ENCODE results near the gene FABP2. TPM values are rescaled to one million over a fixed set of nuclear protein-coding genes. Genes with fewer than 3 reads are reported as not detected.
A peak's percentile ranks its signal among the peaks of the same experiment; 100 is the strongest.
"Not testable (repeated sequence)": the region's sequence is repeated elsewhere in the genome, so short reads cannot be mapped to it uniquely, and the experiment has no call there.

Gene FABP2
- total RNA-seq, result under 1 TPM in 4 of 8 experiments, not detected in 4; 0.08 to 0.21 (median 0.09) TPM

GRCh38 chr4:119321921-119322687 is at the start of gene FABP2:
Gene FABP2, minus strand, starts transcription at chr4:119322138. Its CDS starts 36 bp downstream, at chr4:119322102.
- 11 to 90% (median 83%) methylated on average over 3 to 6 of the region's 6 CpGs for WGBS, 10 experiments
- Histone ChIP-seq H3K4me1 (replicated peaks in 1 of 2) (no peaks in the 10 kb centered on the region), H3K27ac (no peak within 1 kb of the TSS), H3K4me3 (no peak within 1 kb of the TSS)
- in situ Hi-C loops (cut with MboI; ENCODE audit: low pct_unique_long_range_greater_than_20kb in 2 of 9, low sequenced_read_pairs in 9 of 9, unreplicated experiment in 9 of 9), result loop anchor here in 3 of 9 experiments (25.0 kb wide), 2 partner anchors 165 to 715 kb away; no protein-coding TSS in a partner anchor
- no peak for ATAC-seq (replicated peaks in 6 of 8)

- in situ Hi-C loops (cut with MboI; ENCODE audit: low pct_unique_long_range_greater_than_20kb in 2 of 9, low sequenced_read_pairs in 9 of 9, unreplicated experiment in 9 of 9); H3K27ac ChIP-seq; H3K4me3 ChIP-seq; H3K4me1 ChIP-seq (replicated peaks in 1 of 2): not testable (repeated sequence)
- ATAC-seq (replicated peaks in 6 of 8), result peak in 2 of 8 experiments; percentile 16 to 32
- whole genome bisulfite sequencing, 10 experiments, result no CpG with 5 or more reads among the region's 3 CpGs
Observed at GRCh38 chr4:119370951-119371683, 49.2 kb upstream of the FABP2 start.

GRCh38 chr4:119370392-119370791 is 48.5 kb upstream of the FABP2 start:
- peak in 3 of 8 experiments; percentile 71 to 100 (median 98) for ATAC-seq (replicated peaks in 6 of 8)
- H3K27ac ChIP-seq; in situ Hi-C loops (cut with MboI; ENCODE audit: low pct_unique_long_range_greater_than_20kb in 2 of 9, low sequenced_read_pairs in 9 of 9, unreplicated experiment in 9 of 9); H3K4me1 ChIP-seq (replicated peaks in 1 of 2); H3K4me3 ChIP-seq: not testable (repeated sequence)
- 0 to 100% (median 73%) methylated on average over 1 to 2 of the region's 5 CpGs; no CpG with 5 or more reads in 7 of the 10 experiments for WGBS, 10 experiments

- H3K4me1 ChIP-seq (replicated peaks in 1 of 2); in situ Hi-C loops (cut with MboI; ENCODE audit: low pct_unique_long_range_greater_than_20kb in 2 of 9, low sequenced_read_pairs in 9 of 9, unreplicated experiment in 9 of 9); H3K27ac ChIP-seq; H3K4me3 ChIP-seq; ATAC-seq (replicated peaks in 6 of 8): not testable (repeated sequence)
- WGBS, 10 experiments, result 0 to 100% (median 72%) methylated on average over 2 to 7 of the region's 7 CpGs; no CpG with 5 or more reads in 1 of the 10 experiments
Observed at GRCh38 chr4:119366802-119367201, 44.9 kb upstream of the FABP2 start.

- in situ Hi-C loops (cut with MboI; ENCODE audit: low pct_unique_long_range_greater_than_20kb in 2 of 9, low sequenced_read_pairs in 9 of 9, unreplicated experiment in 9 of 9); ATAC-seq (replicated peaks in 6 of 8); H3K27ac ChIP-seq; H3K4me3 ChIP-seq; H3K4me1 ChIP-seq (replicated peaks in 1 of 2): not testable (repeated sequence)
- WGBS, 10 experiments, result 0 to 89% (median 61%) methylated on average over 1 of the region's 1 CpG; no CpG with 5 or more reads in 4 of the 10 experiments
Observed at GRCh38 chr4:119364203-119364602, 42.3 kb upstream of the FABP2 start.

GRCh38 chr4:119363372-119363771 is 41.4 kb upstream of the FABP2 start:
- H3K4me1 ChIP-seq (replicated peaks in 1 of 2); H3K27ac ChIP-seq; in situ Hi-C loops (cut with MboI; ENCODE audit: low pct_unique_long_range_greater_than_20kb in 2 of 9, low sequenced_read_pairs in 9 of 9, unreplicated experiment in 9 of 9); ATAC-seq (replicated peaks in 6 of 8); H3K4me3 ChIP-seq: not testable (repeated sequence)
- WGBS, 10 experiments, result 17 to 94% (median 75%) methylated on average over 3 to 6 of the region's 6 CpGs; no CpG with 5 or more reads in 3 of the 10 experiments

- in situ Hi-C loops (cut with MboI; ENCODE audit: low pct_unique_long_range_greater_than_20kb in 2 of 9, low sequenced_read_pairs in 9 of 9, unreplicated experiment in 9 of 9); H3K27ac ChIP-seq; H3K4me1 ChIP-seq (replicated peaks in 1 of 2); ATAC-seq (replicated peaks in 6 of 8); H3K4me3 ChIP-seq: not testable (repeated sequence)
- WGBS, 10 experiments, result 80 to 100% (median 94%) methylated on average over 1 of the region's 3 CpGs; no CpG with 5 or more reads in 6 of the 10 experiments
Observed at GRCh38 chr4:119362413-119362812, 40.5 kb upstream of the FABP2 start.

- H3K4me1 ChIP-seq (replicated peaks in 1 of 2); H3K4me3 ChIP-seq; in situ Hi-C loops (cut with MboI; ENCODE audit: low pct_unique_long_range_greater_than_20kb in 2 of 9, low sequenced_read_pairs in 9 of 9, unreplicated experiment in 9 of 9); ATAC-seq (replicated peaks in 6 of 8); H3K27ac ChIP-seq: not testable (repeated sequence)
- WGBS, 10 experiments, result 25 to 100% (median 65%) methylated on average over 1 to 2 of the region's 2 CpGs; no CpG with 5 or more reads in 2 of the 10 experiments
Observed at GRCh38 chr4:119359873-119360272, 37.9 kb upstream of the FABP2 start.

- 100% methylated on average over 1 of the region's 1 CpG; no CpG with 5 or more reads in 9 of the 10 experiments for WGBS, 10 experiments
- ATAC-seq (replicated peaks in 6 of 8); in situ Hi-C loops (cut with MboI; ENCODE audit: low pct_unique_long_range_greater_than_20kb in 2 of 9, low sequenced_read_pairs in 9 of 9, unreplicated experiment in 9 of 9): not testable (repeated sequence)
Observed at GRCh38 chr4:119356796-119357195, 34.9 kb upstream of the FABP2 start.

GRCh38 chr4:119356041-119356440 is 34.1 kb upstream of the FABP2 start:
- H3K27ac ChIP-seq; H3K4me1 ChIP-seq (replicated peaks in 1 of 2); in situ Hi-C loops (cut with MboI; ENCODE audit: low pct_unique_long_range_greater_than_20kb in 2 of 9, low sequenced_read_pairs in 9 of 9, unreplicated experiment in 9 of 9); H3K4me3 ChIP-seq: not testable (repeated sequence)
- no CpG with 5 or more reads among the region's 1 CpG for WGBS, 10 experiments
- peak in 1 of 8 experiments; percentile 55 for ATAC-seq (replicated peaks in 6 of 8)

More at GRCh38 chr4:119356796-119357195, 34.9 kb upstream of the FABP2 start:
- not testable (repeated sequence) for H3K27ac ChIP-seq; H3K4me3 ChIP-seq; H3K4me1 ChIP-seq (replicated peaks in 1 of 2)

GRCh38 chr4:119353364-119353763 is 31.4 kb upstream of the FABP2 start:
- H3K27ac ChIP-seq; in situ Hi-C loops (cut with MboI; ENCODE audit: low pct_unique_long_range_greater_than_20kb in 2 of 9, low sequenced_read_pairs in 9 of 9, unreplicated experiment in 9 of 9); H3K4me3 ChIP-seq; H3K4me1 ChIP-seq (replicated peaks in 1 of 2): not testable (repeated sequence)
- ATAC-seq (replicated peaks in 6 of 8), result peak in 6 of 8 experiments; percentile 38 to 95 (median 53)
- 100% methylated on average over 1 of the region's 3 CpGs; no CpG with 5 or more reads in 9 of the 10 experiments for WGBS, 10 experiments

- H3K27ac ChIP-seq; H3K4me3 ChIP-seq; H3K4me1 ChIP-seq (replicated peaks in 1 of 2); in situ Hi-C loops (cut with MboI; ENCODE audit: low pct_unique_long_range_greater_than_20kb in 2 of 9, low sequenced_read_pairs in 9 of 9, unreplicated experiment in 9 of 9): not testable (repeated sequence)
- 100% methylated on average over 1 of the region's 1 CpG; no CpG with 5 or more reads in 9 of the 10 experiments for WGBS, 10 experiments
- peak in 2 of 8 experiments; percentile 82 to 97 for ATAC-seq (replicated peaks in 6 of 8)
Observed at GRCh38 chr4:119348169-119348568, 26.2 kb upstream of the FABP2 start.

- H3K4me3 ChIP-seq; ATAC-seq (replicated peaks in 6 of 8); H3K27ac ChIP-seq; H3K4me1 ChIP-seq (replicated peaks in 1 of 2); in situ Hi-C loops (cut with MboI; ENCODE audit: low pct_unique_long_range_greater_than_20kb in 2 of 9, low sequenced_read_pairs in 9 of 9, unreplicated experiment in 9 of 9): not testable (repeated sequence)
- WGBS, 10 experiments, result no CpG with 5 or more reads among the region's 2 CpGs
Observed at GRCh38 chr4:119343293-119343692, 21.4 kb upstream of the FABP2 start.
